ENCODE results near the gene STT3B.

STT3B gene

DNA sequence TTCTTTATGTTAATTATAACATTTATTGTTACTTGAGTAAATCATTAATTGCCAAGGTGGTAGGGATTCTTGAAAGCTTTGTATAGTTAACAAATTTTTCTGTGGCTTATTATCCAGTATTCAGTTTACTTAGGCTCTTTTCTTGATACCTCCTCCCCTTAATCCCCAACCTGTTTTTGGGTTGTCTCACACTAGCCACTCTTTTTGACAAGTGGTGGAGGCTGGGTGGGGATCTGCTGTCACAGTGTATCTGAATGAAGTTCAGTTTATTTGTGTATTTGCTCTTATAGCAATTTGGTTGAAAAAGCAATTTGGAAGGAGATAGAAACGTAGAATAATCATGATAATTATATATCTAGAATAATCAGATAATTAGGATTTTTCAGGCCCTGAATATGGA lies 43.8 kb downstream of the STT3B start:
- no peak overlapping the region for H3K27ac ChIP-seq
- TF ChIP-seq, protein P1, sequence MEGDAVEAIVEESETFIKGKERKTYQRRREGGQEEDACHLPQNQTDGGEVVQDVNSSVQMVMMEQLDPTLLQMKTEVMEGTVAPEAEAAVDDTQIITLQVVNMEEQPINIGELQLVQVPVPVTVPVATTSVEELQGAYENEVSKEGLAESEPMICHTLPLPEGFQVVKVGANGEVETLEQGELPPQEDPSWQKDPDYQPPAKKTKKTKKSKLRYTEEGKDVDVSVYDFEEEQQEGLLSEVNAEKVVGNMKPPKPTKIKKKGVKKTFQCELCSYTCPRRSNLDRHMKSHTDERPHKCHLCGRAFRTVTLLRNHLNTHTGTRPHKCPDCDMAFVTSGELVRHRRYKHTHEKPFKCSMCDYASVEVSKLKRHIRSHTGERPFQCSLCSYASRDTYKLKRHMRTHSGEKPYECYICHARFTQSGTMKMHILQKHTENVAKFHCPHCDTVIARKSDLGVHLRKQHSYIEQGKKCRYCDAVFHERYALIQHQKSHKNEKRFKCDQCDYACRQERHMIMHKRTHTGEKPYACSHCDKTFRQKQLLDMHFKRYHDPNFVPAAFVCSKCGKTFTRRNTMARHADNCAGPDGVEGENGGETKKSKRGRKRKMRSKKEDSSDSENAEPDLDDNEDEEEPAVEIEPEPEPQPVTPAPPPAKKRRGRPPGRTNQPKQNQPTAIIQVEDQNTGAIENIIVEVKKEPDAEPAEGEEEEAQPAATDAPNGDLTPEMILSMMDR (conservative IDR thresholded peaks at IDR 0.05), result no peak

DNA sequence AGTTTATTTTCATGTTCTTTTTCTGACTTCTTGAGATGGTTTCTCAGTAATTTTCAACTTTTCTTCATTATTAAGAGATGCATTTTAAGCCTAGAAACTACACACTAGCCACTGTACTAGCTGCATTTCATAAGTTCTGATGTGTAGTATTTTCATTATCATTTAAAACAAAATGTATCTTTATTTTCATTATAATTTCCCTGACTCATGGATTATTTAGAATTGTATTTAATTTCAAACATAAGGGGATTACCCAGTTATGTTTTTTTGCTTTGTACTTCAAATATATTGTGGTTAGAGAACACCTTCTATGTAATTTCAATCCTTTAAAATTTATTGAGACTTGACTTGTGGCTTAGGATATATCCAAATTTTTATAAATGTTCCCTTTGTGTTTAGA lies 44.5 kb downstream of the STT3B start:
- H3K27ac ChIP-seq, result no peak overlapping the region
- TF ChIP-seq, protein P1 (conservative IDR thresholded peaks at IDR 0.05), result no peak

DNA sequence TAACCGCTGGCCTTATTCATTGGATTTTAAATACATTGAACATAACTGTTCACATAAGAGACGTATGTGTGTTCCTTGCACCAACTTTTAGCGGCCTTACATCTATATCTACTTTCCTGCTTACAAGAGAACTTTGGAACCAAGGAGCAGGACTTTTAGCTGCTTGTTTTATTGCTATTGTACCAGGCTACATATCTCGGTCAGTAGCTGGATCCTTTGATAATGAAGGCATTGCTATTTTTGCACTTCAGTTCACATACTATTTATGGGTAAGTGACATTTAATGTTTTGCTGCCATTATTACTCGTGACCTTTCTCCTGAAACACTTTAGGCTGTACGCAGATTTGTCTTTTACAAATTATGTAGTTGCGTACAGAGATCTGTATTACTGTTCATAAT lies 47.1 kb downstream of the STT3B start:
- TF ChIP-seq, protein P1 (conservative IDR thresholded peaks at IDR 0.05), result no peak
- H3K27ac ChIP-seq, result no peak overlapping the region

DNA sequence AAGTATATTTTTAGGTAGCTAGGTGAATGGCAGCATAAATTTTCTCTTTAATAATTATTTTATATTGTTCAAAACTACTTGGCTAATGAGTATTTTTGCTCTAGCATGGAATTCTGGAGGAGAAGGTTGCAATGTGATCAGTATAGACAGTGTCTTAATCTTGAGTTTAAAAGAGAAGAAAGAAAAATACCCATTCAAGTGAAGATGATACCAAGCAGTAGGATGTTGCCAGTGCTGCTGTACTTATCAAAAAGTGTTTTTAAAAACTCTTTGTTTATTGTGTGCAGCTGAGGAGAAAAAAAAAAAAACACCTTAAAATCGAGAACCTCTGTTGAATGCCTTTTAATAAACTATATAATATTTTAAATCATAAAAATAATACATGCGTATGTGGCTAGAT lies 47.9 kb downstream of the STT3B start:
- TF ChIP-seq, protein P1 (conservative IDR thresholded peaks at IDR 0.05), result no peak
- H3K27ac ChIP-seq, result no peak overlapping the region

DNA sequence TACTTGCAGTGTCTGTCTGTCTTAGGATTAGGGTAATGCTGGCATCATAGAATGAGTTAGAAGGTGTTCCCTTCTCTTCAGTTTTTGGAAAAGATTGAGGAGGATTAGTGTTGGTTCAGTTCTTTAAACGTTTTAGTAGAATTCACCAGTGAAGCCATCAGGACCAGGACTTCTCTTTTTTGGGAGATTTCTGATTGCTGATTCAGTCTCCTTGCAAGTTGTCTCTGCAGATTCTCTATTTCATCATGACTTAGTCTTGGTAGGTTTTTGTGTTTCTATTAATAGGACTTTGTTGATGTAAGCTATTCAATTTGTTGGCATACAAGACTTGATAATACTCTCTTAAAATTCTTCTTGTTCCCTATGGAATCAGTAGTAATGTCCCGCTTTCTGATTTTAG lies 48.9 kb downstream of the STT3B start:
- no peak overlapping the region for H3K27ac ChIP-seq
- TF ChIP-seq, protein P1 (conservative IDR thresholded peaks at IDR 0.05), result no peak

DNA sequence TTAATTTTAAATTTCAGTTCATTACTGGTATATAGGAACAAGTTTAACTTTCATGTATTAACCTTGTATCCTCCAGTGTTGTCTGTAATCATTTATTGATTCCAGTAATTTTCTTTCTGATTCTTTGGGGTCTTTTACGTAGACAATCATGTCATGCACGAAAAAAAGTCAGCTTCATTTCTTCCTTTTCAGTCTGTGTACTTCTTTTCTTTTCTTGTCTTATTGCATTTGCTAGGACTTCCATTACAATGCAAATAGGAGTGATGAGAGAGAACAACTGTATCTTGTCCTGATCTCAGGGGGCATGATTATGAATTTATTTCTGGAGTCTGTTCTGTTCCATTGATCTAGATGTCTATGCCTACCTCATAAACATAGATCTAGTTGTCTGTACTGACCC lies 56.5 kb downstream of the STT3B start:
- no peak overlapping the region for H3K27ac ChIP-seq
- TF ChIP-seq, protein P1 (conservative IDR thresholded peaks at IDR 0.05), result no peak

DNA sequence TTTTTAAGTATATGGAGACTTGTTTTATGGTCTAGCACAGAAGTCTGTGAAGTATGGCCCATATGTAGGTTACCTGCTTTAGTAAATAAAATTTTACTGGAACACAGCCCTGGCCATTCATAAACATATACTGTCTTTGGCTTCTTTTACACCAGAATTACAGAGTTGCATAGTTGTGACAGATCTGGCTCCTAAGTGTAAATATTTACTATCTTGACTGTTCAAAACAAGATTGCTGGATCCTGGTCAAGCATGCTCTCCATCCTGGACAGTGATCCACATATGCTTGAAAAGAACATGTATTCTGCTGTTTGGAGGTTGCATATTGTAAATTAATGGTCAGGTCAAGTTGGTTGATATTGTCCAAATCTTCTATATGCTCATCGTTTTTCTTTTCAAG lies 57.9 kb downstream of the STT3B start:
- no peak overlapping the region; the same call in 1 of the 2 replicates for H3K27ac ChIP-seq
- TF ChIP-seq, protein P1 (conservative IDR thresholded peaks at IDR 0.05), result no peak

DNA sequence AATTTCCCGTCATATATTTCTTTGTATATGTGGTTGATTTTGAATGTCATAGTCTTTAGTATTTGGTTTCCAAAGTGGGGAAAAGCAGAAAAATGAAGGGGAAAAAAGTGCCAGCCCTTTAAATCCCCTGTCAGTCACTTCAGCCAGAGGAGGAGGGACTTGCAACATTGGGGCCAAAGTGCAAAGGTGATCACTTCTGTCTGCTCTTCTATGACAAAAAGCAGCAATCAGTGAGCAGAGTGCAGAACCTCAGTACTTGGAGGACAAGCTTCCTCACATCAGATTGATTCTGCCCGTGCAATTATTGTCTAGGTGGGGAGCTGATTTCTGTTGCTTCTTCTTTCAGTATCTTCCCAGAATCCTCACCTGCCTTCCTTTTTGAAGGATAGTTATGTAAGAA lies 60.0 kb downstream of the STT3B start:
- H3K27ac ChIP-seq, result no peak overlapping the region
- TF ChIP-seq, protein P1 (conservative IDR thresholded peaks at IDR 0.05), result no peak
